AG09319 (cell line): ENCODE results near the gene TRIM69.
"Not testable (repeated sequence)": the region's sequence is repeated elsewhere in the genome, so short reads cannot be mapped to it uniquely, and the experiment has no call there.

Source experiments
- DNase-seq: peaks from one replicate; pipeline ENCODE4 v3.0.0-alpha.2; 2010; ENCODE audit warnings: low read depth; ENCODE audit errors: extremely low read depth
- TF ChIP-seq, protein P1 (sequence below): IDR thresholded peaks from 2 replicates; pipeline ENCODE4 v1.5.1; 2011; ENCODE audit warnings: low read depth, mild to moderate bottlenecking, inconsistent platforms, low read length, moderate library complexity

The TRIM69 gene, protein sequence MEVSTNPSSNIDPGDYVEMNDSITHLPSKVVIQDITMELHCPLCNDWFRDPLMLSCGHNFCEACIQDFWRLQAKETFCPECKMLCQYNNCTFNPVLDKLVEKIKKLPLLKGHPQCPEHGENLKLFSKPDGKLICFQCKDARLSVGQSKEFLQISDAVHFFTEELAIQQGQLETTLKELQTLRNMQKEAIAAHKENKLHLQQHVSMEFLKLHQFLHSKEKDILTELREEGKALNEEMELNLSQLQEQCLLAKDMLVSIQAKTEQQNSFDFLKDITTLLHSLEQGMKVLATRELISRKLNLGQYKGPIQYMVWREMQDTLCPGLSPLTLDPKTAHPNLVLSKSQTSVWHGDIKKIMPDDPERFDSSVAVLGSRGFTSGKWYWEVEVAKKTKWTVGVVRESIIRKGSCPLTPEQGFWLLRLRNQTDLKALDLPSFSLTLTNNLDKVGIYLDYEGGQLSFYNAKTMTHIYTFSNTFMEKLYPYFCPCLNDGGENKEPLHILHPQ

DNA sequence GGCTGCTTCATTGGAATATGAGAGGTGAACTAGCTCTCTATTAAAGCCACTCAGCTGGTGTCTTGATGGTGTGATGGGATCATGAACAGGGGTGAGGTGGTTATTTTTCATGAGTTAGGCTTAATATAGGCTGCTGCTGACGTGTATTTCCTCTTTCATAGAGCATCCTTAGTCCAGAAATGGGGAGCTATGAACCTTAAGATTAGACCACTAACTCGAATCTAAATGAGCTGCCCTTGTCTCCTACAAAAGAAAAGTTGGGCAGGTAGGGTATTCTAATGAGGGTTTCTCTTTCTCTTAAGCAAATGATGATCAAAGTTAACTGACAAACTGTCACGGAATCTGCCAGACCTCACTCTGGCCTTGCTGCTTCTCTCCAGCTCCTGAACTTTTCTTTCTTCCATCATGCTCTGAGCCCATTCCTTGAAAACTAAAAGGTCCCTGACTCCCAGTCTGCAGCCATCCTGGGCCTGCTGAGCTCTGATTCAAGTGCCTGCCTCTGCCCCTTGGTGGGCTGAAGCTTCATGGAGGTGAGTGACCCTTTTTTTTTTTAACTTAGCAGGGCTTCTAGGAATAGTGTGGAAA is at the start of gene TRIM69:
TRIM69 (plus strand) TSS at position 348 of the 585 bp plus-strand sequence; CDS start at position 525, 177 bp downstream.
- no peak for DNase-seq
- TF ChIP-seq, protein P1, sequence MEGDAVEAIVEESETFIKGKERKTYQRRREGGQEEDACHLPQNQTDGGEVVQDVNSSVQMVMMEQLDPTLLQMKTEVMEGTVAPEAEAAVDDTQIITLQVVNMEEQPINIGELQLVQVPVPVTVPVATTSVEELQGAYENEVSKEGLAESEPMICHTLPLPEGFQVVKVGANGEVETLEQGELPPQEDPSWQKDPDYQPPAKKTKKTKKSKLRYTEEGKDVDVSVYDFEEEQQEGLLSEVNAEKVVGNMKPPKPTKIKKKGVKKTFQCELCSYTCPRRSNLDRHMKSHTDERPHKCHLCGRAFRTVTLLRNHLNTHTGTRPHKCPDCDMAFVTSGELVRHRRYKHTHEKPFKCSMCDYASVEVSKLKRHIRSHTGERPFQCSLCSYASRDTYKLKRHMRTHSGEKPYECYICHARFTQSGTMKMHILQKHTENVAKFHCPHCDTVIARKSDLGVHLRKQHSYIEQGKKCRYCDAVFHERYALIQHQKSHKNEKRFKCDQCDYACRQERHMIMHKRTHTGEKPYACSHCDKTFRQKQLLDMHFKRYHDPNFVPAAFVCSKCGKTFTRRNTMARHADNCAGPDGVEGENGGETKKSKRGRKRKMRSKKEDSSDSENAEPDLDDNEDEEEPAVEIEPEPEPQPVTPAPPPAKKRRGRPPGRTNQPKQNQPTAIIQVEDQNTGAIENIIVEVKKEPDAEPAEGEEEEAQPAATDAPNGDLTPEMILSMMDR, result no peak

DNA sequence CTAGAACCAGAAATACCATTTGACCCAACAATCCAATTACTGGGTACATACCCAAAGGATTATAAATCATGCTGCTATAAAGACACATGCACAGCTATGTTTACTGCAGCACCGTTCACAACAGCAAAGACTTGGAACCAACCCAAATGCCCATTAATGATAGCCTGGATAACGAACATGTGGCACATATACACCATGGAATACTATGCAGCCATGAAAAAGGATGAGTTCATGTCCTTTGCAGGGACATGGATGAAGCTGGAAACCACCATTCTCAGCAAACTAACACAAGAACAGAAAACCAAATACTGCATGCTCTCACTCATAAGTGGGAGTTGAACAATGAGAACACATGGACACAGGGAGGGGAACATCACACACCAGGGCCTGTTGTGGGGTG is 47.0 kb upstream of the TRIM69 start:
- DNase-seq, result not testable (repeated sequence)

DNA sequence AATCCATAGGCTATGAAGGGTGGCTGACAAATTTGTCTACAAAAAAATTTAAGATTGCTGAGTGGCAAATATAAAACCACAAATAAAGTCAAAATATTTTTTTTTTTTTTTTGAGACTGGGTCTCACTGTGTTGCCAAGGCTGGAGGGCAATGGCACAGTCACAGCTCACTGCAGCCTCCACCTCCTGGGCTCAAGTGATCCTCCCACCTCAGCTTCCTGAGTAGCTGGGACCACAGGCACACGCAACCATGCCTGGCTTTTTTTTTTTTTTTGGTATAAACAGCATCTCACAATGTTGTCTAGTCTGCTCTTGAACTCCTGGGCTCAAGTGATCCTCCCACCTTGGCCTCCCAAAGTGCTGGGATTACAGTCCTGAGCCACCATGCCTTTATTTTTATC is 46.1 kb upstream of the TRIM69 start:
- DNase-seq, result not testable (repeated sequence)

DNA sequence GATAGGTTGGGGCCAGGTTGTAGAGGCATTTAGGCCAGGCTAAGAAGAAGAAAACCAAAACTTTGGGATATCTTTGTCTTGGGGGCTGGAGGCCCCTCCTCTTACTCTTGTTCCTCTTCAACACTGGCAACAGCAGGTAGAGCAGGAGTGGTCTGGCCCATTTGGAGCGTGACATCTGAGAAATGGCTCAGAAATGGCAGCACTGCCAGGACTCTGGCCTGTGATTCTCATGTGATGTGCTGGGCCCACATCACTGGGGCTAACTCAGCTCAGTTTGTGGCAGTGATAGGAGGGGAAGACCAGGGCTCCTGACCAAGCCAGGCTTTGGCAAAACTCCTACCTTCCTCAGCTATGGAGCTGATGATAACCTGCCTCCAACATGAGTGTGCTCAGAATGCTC is 43.7 kb upstream of the TRIM69 start:
- DNase-seq, result no peak
- TF ChIP-seq, protein P1, result no peak

DNA sequence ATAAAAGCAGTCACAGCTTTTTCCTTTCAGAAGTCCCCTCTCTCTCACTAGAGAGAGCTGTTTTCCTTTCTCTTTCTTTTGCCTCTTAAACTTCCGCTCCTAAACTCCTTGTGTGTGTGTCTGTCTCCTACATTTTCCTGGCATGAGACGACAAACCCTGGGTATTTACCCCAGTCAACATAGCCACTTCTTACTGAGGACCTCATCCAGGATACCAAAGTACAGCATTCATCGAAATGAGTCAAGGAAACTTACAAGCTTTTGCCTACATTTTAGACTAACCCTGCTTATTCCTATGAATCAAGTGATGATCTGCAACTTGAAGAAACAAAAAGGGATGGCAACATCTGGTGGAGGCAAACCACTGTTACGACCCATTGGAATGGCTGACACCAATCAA is 41.9 kb upstream of the TRIM69 start:
- DNase-seq, result no peak
- TF ChIP-seq, protein P1, result no peak

DNA sequence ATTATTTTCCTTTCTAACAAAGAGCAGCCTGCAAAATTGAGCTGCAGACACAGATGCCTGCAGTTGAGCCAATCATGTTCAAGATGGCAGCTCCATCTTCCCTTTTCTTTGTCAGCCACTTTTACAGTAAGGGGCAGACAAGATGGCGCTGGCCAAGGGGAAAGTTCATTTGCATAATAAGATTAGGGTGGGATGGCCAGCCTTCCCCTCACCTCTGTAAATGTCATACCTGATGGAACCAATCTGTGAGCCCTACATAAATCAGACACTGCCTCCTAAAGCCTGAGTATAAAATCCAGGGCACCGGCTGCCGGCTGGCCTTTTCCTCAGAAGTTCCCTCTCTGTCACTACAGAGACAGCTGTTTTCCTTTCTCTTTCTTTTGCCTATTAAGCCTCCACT is 41.0 kb upstream of the TRIM69 start:
- TF ChIP-seq, protein P1, result no peak
- no peak for DNase-seq

DNA sequence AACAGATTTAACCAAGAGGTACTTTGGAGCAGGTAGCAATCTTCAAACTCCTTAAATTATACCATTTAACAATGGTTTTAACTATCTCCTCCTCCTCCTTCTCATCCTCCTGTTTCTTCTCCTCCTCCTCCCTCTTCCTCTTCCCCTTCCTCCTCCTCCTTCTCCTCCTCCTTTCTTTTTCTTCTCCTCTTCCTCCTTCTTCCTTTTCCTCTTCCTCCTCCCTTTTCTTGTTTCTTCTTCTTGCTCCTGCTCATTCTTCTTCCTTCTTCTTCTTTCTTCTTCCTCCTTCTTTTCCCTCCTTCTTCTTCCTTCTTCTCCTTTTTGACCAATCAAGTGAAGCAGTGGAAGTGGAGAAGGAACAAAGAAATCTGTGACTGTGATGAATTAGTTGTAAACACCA is 39.3 kb upstream of the TRIM69 start:
- DNase-seq, result no peak
- TF ChIP-seq, protein P1, result no peak

DNA sequence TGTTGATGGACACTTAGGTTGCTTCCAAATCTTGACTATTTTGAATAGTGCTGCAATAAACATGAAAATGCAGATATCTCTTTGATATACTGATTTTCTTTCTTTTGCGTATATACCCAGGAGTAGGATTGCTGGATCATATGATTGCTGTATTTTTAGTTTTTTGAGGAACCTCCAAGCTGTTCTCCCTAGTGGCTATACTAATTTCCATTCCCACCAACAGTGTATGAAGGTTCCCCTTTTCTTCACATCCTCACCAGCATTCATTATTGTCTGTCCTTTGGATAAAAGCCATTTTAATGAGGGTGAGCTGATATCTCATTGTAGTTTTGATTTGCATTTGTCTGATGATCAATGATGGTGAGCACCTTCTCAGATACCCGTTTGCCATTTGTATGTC is 37.7 kb upstream of the TRIM69 start:
- no peak for DNase-seq
- TF ChIP-seq, protein P1, result no peak

DNA sequence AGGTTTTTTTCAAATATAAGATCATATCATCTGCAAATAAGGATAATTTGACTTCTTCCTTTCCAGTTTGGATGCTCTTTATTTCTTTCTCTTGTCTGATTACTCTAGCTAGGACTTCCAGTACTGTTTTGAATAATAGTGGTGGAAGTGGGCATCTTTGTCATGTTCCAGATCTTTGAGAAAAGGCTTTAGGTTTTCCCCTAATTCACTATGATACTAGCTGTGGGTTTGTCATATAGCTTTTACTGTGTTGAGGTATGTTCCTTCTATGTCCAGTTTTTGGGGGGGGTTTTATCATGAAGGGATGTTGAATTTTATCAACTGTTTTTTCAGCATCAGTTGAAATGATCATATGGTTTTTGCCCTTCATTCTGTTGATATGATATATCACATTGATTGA is 35.7 kb upstream of the TRIM69 start:
- not testable (repeated sequence) for DNase-seq
